Gastrocnemius medialis (tissue), 4 donors: Measurements from ENCODE around the gene SAC3D1.

Experiments used
- CTCF ChIP-seq, 5 experiments: fragments of 450-650 bp in 3 of 5; fragments of 200-600 bp in 2 of 5; sonication (generic) in 2 of 5; IDR thresholded peaks in 4 of 5; conservative IDR thresholded peaks in 1 of 5; 1 replicate in 4 of 5; 2 replicates in 1 of 5; pipeline ENCODE4 v1.5.1; 2016 to 2019; ENCODE audit warnings: antibody characterized with exemption in 5 of 5, mild to moderate bottlenecking in 3 of 5, moderate library complexity in 3 of 5
- POLR2A ChIP-seq, 2 donors: fragments of 450-650 bp; IDR thresholded peaks; one replicate each; pipeline ENCODE4 v1.6.1; 2017; ENCODE audit warnings: antibody characterized with exemption in 2 of 2, mild to moderate bottlenecking in 2 of 2, moderate library complexity in 2 of 2

- no peak for TF ChIP-seq POLR2A (IDR thresholded peaks at IDR 0.05)
- no peak for TF ChIP-seq CTCF (IDR thresholded peaks at IDR 0.05 in 4 of 5, conservative IDR thresholded peaks at IDR 0.05 in 1 of 5)
These were observed 42.1 kb upstream of the SAC3D1 start for GRCh38 chr11:64998690-64999431.
